ENCODE measurements around the gene LMOD1. TPM values are rescaled to one million over a fixed set of nuclear protein-coding genes. Genes with fewer than 3 reads are reported as not detected.

The LMOD1 gene
- total and polyA plus RNA-seq, 2 of the 8 experiments (the other 6 are each of a cell fraction or from before 2014, with no cell fraction given): 0.77 to 1.4 TPM

GRCh38 chr1:201988601-201989000 is 42.3 kb upstream of the LMOD1 start:
- POLR2A ChIA-PET (ENCODE audit: partially characterized antibody): interaction anchor here (1.5 kb wide), 1 partner anchor 12 kb away, joined by 7 read pairs; no protein-coding TSS in a partner anchor

More at GRCh38 chr1:201988601-201989000, 42.3 kb upstream of the LMOD1 start:
- Histone ChIP-seq H3K79me1 (ENCODE audit: low read depth, low read length) (peaks cover 2% of the 10 kb centered on the region; the same call in 1 of the 2 replicates), H3K4ac (replicated peaks; ENCODE audit: insufficient read length, low read depth, low read length) (no peak overlapping the region), H3K14ac (ENCODE audit: insufficient read length) (no peak overlapping the region), H2BK12ac (ENCODE audit: low read depth, low read length) (no peak overlapping the region), H3K23ac (ENCODE audit: insufficient read length) (no peak overlapping the region), H3K9ac (replicated peaks in 1 of 4; ENCODE audit: extremely low read depth in 1 of 4, low read depth in 3 of 4, low read length in 3 of 4) (no peak overlapping the region), H3K9me3 (ENCODE audit: insufficient read depth in 2 of 2, low read depth in 1 of 2, low read length in 1 of 2) (no peaks in the 10 kb centered on the region), H3K4me2 (ENCODE audit: insufficient read depth in 1 of 2, low read depth in 2 of 2, low read length in 2 of 2) (no peak overlapping the region), H4K91ac (replicated peaks; ENCODE audit: insufficient read length, low read length) (no peak overlapping the region), H2BK15ac (ENCODE audit: low read length) (no peak overlapping the region), H4K8ac (ENCODE audit: extremely low read depth, insufficient read depth, low read length) (no peak overlapping the region), H3K56ac (replicated peaks; ENCODE audit: insufficient read length, low read depth, low read length) (no peak overlapping the region), H2BK120ac (replicated peaks; ENCODE audit: low read depth, low read length) (no peak overlapping the region), H3K27me3 (replicated peaks in 1 of 4; ENCODE audit: control insufficient read depth in 3 of 4, extremely low read depth in 1 of 4, insufficient read depth in 3 of 4, low read length in 3 of 4) (no peaks in the 10 kb centered on the region), H3K18ac (ENCODE audit: extremely low read depth, low read length) (no peak overlapping the region), H3K4me3 (ENCODE audit: extremely low read depth in 1 of 4, insufficient read depth in 2 of 4, low read depth in 3 of 4, low read length in 4 of 4) (no peak overlapping the region), H2BK20ac (ENCODE audit: low read length) (no peak overlapping the region), H3K79me2 (ENCODE audit: control insufficient read depth in 1 of 2, insufficient read depth in 2 of 2, low read length in 2 of 2) (peaks cover 3 to 34% of the 10 kb centered on the region in 2 experiments; a peak in 3 of 4 replicates), H3K27ac (ENCODE audit: low read depth, low read length) (no peak overlapping the region), H3K4me1 (replicated peaks in 1 of 4; ENCODE audit: control insufficient read depth in 3 of 4, insufficient read depth in 4 of 4, low read length in 3 of 4) (peaks cover 0 to 2% (median 0%) of the 10 kb centered on the region in 4 experiments; a peak in 2 of 7 replicates), H3K23me2 (ENCODE audit: low read depth, low read length) (no peaks in the 10 kb centered on the region), H2AK5ac (ENCODE audit: low read depth, low read length) (no peak overlapping the region), H2BK5ac (ENCODE audit: low read depth, low read length) (no peak overlapping the region), H3K36me3 (ENCODE audit: control insufficient read depth in 2 of 4, insufficient read depth in 4 of 4, low read length in 3 of 4) (peaks cover 15 to 34% (median 28%) of the 10 kb centered on the region in 4 experiments), H4K20me1 (replicated peaks in 1 of 2; ENCODE audit: control insufficient read depth in 1 of 2, insufficient read depth in 2 of 2, low read length in 2 of 2) (peaks cover 0 to 2% of the 10 kb centered on the region in 2 experiments), H4K5ac (ENCODE audit: insufficient read length, low read depth, low read length) (no peak overlapping the region), H2AFZ (ENCODE audit: low read length) (no peak overlapping the region)
- CTCF ChIA-PET (ENCODE audit: partially characterized antibody): interaction anchor here (0.8 to 6.6 kb wide), 7 partner anchors 10 to 148 kb away, joined by 3 to 52 read pairs (median 3); no protein-coding TSS in a partner anchor
- 79% methylated on average over 7 of the region's 7 CpGs; no CpG with 5 or more reads in 1 of the 2 experiments for WGBS, 2 experiments (ENCODE audit: extremely low coverage in 1 of 2, insufficient coverage in 1 of 2, insufficient read length in 1 of 2, insufficient replicate concordance in 2 of 2, low coverage in 1 of 2, low lambda C conversion rate in 2 of 2, missing lambda C conversion rate in 1 of 2)
- FAIRE-seq (no peak), DNase-seq (ENCODE audit: low read depth in 1 of 2, low spot score in 2 of 2) (no peak)
- TF ChIP-seq POLR2A (IDR thresholded peaks at IDR 0.05; ENCODE audit: control extremely low read depth in 1 of 2, low read depth in 2 of 2, low read length in 2 of 2) (no peak), GTF2F1 (IDR thresholded peaks at IDR 0.05; ENCODE audit: borderline replicate concordance, low read depth, low read length) (no peak), SIX5 (IDR thresholded peaks at IDR 0.05; ENCODE audit: low read depth, low read length) (no peak), SP4 (IDR thresholded peaks at IDR 0.05; ENCODE audit: low read length) (no peak), ATF2 (IDR thresholded peaks at IDR 0.05; ENCODE audit: low read length) (no peak), BACH1 (IDR thresholded peaks at IDR 0.05; ENCODE audit: low read length) (no peak)
